Omental fat pad (tissue), 4 donors: ENCODE results near the gene ZBTB7A. TPM values are rescaled to one million over a fixed set of nuclear protein-coding genes. Genes with fewer than 3 reads are reported as not detected.
A peak's percentile ranks its signal among the peaks of the same experiment; 100 is the strongest.

Experiments used
- ATAC-seq: fragments of 150-250 bp; one replicate; pipeline ENCODE4 v1.9.1; 2016; ENCODE audit warnings: mild to moderate bottlenecking, moderate library complexity; ENCODE audit not compliant: low FRiP score
- DNase-seq: peaks from one replicate; pipeline ENCODE4 v3.0.0-alpha.2; 2019; ENCODE audit warnings: low spot score
- total RNA-seq, 4 donors: library from RNA; depleted of rRNA; stranded (reverse); fragments of >200 nt; gene quantifications; one replicate each; pipeline ENCODE4 v1.1.0, GENCODE V29; 2016
- TF ChIP-seq, protein P1 (sequence below), 3 donors: fragments of 450-650 bp; IDR thresholded peaks; one replicate each; pipeline ENCODE4 v1.5.1; 2016 to 2017; ENCODE audit warnings: antibody characterized with exemption in 3 of 3, mild to moderate bottlenecking in 3 of 3, moderate library complexity in 2 of 3

Gene ZBTB7A
- total RNA-seq, 4 donors from 2014 or later, result 33.3 to 53.3 (median 38.4) TPM

DNA sequence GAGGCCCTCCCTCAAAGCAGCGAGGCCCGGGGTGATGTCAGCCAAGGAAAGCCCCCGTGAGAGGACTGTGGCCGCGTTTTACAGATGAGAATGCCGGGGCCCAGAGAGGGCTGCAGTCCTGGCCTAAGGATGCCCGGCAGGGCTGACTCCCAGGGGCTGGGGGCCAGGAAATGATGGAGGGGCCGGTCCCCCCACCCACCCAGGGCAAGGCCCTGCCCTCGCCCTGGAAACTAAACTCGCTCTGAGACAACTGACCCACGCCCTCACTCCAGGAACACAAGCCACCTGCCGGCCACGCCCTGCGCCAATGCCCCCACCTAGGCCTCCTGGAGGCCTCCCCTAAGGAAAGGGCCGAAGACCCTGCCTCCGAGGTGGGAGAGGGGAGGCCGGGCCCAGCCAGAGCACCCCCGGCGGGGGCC is 7.2 kb downstream of the ZBTB7A start:
- TF ChIP-seq, protein P1, sequence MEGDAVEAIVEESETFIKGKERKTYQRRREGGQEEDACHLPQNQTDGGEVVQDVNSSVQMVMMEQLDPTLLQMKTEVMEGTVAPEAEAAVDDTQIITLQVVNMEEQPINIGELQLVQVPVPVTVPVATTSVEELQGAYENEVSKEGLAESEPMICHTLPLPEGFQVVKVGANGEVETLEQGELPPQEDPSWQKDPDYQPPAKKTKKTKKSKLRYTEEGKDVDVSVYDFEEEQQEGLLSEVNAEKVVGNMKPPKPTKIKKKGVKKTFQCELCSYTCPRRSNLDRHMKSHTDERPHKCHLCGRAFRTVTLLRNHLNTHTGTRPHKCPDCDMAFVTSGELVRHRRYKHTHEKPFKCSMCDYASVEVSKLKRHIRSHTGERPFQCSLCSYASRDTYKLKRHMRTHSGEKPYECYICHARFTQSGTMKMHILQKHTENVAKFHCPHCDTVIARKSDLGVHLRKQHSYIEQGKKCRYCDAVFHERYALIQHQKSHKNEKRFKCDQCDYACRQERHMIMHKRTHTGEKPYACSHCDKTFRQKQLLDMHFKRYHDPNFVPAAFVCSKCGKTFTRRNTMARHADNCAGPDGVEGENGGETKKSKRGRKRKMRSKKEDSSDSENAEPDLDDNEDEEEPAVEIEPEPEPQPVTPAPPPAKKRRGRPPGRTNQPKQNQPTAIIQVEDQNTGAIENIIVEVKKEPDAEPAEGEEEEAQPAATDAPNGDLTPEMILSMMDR (IDR thresholded peaks at IDR 0.05), result no peak
- DNase-seq, result no peak
- no peak for ATAC-seq

DNA sequence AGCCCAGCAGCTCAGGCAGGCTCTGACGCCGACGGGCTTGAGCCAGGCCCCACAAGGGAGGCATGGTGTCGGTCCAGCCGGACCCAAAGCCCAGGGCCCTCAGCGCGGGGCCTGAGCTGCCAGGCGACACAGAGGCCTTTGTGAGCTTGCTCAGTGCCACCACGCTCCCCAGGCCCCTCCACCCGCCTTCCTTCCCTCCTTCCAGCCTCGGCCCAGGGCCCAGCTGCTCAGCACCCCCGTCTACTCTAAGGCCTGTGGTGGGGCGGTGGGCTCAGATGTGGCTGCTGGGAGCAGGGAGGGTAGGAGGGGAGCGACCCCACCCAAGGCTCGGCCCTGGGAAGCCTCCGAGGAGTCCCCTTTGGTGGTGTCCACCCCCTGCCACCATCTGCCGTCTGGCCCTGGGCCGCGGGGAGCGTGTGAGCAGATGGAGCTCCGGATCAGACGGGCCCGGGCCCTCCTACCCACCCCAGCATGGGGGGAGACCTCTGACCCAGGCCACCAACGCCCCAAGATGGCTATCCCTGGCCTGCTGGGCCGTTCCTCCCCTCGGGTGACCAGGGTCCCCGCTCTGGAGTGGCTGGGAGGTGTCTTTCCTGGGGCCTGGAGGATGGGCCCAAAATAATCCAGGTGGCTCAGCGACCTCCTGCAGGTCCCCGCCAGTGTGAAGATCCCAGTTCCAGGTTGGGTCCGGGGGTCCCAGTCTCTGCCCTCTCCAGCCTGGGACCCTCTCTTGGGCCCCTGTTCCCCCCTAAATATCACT is 7.8 kb downstream of the ZBTB7A start:
- TF ChIP-seq, protein P1 (IDR thresholded peaks at IDR 0.05), result no peak
- no peak for DNase-seq
- ATAC-seq, result no peak

DNA sequence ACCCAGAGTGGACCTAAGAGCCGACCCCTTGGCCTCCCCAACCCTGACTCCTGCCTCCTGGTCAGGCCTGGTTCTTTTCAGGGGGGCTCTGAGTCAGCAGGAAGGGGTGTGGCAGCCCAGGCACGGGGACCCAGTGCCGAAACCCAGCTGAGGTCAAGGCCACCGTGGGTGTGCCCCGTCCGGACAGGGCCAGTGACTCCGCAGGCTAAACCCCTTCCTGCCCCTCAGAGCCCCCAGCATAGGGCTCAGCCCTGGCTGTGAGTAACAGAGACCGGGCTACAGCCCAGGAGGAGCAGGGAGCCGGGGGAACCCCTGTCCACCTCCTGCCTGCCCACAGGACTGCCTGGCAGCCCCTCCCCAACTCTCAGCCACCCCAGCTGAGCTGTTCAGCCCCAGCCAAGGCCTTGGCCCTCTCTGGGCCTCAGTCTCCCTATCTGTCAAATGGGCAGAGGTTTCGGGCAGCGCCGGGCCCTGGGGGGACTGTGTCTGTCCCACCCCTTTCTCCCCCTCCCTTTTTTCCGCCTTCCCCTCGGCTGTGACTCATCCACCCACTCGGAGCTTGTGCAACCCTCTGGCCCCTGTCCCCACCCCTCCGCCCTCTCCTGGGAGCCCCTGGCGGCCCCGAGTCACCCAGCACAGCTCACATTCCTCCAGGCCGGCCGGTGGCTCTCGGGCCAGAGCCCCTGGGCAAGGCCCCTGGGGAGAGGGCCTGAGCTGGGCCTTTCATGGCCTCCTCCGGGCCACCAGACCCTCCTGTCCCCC is 8.6 kb downstream of the ZBTB7A start:
- peak; percentile 79 for DNase-seq
- TF ChIP-seq, protein P1 (IDR thresholded peaks at IDR 0.05), result peak in 1 of 3 donors; percentile 12

DNA sequence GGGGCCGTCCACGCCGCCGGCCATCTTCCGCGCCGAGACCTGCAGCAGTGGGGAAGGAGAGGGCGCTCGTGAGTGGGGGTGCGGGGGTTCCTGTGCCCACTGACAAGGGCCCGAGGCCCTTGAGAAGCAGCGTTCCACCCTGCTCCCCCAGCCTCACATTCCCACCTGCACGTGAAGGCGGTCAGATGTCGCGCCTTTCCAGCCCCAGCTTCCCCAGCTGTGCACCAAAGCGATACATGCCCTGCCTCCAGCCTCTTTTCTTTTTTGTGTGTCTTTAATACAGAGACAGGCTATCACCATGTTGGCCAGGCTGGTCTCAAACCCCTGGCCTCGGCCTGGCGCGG is 11.5 kb downstream of the ZBTB7A start:
- ATAC-seq, result no peak
- TF ChIP-seq, protein P1 (IDR thresholded peaks at IDR 0.05), result no peak
- DNase-seq, result no peak

More for the DNA sequence above, 8.6 kb downstream of the ZBTB7A start:
- ATAC-seq, result peak; percentile 72

DNA sequence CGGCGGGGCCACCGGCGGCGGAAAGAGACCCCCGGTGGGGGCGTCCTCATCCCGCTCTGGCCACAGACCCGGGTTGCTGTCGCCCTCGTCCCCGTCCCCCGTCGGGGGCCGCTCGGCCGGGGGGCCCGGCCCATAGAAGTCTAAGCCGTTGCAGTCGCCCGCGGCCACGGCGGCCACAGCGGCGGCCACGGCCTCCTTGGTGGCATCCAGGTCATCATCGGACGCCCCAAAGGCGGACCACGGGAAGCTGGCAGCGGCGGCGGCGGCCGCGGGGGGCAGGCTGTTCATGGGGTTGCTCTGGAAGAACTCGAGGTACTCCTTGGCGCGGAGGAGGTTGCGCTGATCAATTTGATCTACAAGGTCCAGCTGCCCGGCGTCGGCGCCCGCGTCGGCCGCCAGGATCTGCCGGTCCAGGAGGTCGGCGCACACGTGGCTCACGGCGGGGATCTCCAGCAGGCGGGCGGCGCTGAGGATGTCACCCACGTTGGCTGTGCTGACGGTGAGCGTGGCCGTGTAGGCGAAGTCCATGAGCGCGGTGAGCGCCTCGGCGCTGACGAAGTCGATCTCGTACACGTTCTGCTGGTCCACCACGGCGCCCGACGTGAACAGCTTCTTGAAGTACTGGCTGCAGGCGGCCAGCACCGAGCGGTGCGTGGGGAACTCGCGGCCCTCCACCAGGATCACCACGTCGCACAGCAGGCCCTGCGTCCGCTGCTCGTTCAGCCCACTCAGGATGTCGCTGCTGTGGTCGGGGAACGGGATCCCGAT is 12.1 kb downstream of the ZBTB7A start:
- ATAC-seq (no peak), DNase-seq (no peak)
- TF ChIP-seq, protein P1 (IDR thresholded peaks at IDR 0.05), result no peak

DNA sequence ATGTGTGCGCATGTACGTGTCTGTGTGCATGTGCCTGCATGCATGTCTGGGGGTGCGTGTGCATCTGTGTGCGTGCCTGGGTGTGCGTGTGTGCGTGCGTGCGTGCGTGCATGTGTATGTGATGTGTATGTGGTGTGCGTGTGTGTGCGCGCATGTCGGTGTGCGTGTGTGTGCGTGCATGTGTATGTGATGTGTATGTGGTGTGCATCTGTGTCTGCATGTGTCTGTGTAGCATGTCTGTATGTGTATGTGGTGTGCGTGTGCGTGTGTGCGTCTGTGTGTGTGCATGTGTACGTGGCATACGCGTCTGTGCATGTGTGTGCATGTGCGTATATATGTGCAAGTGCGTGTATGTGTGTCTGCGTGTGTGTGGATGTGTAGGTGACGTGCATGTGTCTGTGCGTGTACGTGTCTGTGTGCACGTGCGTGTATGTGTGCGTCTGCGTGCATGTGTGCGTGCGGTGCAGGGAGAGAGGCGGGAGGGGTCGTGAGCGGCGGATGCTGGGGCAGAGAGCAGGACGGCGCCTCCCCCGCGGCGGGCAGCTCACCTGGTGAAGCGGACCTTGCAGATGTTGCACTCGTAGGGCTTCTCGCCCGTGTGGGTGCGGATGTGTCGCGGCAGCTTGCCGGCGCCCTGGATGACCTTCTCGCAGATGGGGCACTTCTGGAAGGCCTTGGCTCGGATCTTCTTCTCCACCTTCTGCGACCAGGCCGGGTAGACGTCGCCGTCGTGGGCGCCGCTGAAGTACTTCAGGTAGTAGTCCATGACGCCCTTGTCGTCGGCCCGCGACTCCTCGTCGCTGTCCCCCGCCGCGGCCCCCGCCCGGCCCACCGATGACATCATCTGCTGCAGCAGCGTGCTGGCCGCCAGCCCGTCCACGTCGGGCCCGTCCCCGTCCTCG is 13.0 kb downstream of the ZBTB7A start:
- no peak for DNase-seq
- TF ChIP-seq, protein P1 (IDR thresholded peaks at IDR 0.05), result no peak
- no peak for ATAC-seq
